Measurements from ENCODE around the gene SMURF2. TPM values are rescaled to one million over a fixed set of nuclear protein-coding genes. Genes with fewer than 3 reads are reported as not detected.

SMURF2 gene
- total and polyA plus RNA-seq, 9 of the 15 experiments (the other 6 are each of a cell fraction or from before 2014, with no cell fraction given): 3.8 to 22.0 (median 14.8) TPM

DNA sequence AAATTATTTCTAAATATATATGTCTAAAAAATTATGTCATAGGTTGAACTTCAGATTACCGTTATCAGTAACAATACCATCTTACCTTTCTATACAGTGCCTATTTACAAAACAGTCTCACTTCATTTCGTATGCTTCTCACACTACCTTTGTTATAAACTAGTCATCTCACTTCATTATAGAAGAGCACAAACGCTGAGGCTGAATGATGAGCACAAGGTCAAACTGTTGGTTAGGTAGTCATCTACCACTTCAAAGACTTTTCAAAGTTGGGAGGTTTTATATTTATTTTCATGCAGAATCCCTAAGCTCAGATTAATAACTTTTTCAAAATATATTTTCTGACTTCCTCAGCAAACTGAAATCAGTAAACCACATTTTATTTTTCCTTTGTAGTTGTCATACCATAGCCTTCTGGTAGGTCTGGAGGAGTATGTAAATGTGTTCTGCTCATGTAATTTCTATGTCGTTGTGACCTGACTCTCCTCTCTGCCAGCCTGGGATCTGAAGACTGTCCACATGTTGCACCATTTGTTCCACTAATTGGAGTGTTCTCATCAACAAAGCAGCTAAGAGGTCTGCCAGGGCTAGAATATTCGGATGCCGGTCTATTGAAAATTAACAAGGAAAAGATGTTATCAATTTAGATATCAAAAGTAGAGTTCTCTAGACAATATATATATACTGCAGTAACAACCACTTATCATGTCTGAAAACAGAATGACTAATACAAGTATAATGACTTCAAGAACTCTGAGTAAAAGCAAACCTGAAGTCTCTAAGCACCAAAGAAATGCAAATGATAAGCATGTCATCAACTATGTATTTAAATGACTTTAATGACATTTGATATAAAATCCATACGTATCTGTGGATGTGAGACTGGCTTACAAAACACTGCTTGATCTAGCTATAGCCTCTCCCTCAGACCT, 81.5 kb downstream of the SMURF2 start:
- BruUV-seq (replicated peaks): no TSS peak
- no peaks in the 10 kb centered on the region for H3K27me3 ChIP-seq (ENCODE audit: control insufficient read depth in 2 of 2, insufficient read depth in 2 of 2, low read length in 2 of 2)
- H3K36me3 ChIP-seq (ENCODE audit: control insufficient read depth, insufficient read depth, low read length): peaks cover 30% of the 10 kb centered on the region
- H3K4me2 ChIP-seq (ENCODE audit: insufficient read depth, low read length): no peak overlapping the region
- H3K9me1 ChIP-seq (ENCODE audit: control insufficient read depth, insufficient read depth, low read length): no peaks in the 10 kb centered on the region
- in situ Hi-C loops (cut with MboI) (no loop called here), intact Hi-C loops (cut with micrococcal nuclease) (no loop called here)
- WGBS (ENCODE audit: insufficient coverage, low coverage, missing lambda C conversion rate): 70% methylated on average over 7 of the region's 7 CpGs
- DNase-seq (ENCODE audit: extremely low read depth in 1 of 4, low spot score in 3 of 4) (no peak), FAIRE-seq (no peak), ATAC-seq (no peak)
- CTCF ChIA-PET (ENCODE audit: low intra/inter-chr PET ratio): no interaction called here
- H2AFZ ChIP-seq (ENCODE audit: low read depth, low read length): no peak overlapping the region
- no peaks in the 10 kb centered on the region for H3K79me2 ChIP-seq (ENCODE audit: control insufficient read depth, insufficient read depth, low read length)
- H4K20me1 ChIP-seq (replicated peaks; ENCODE audit: control insufficient read depth, insufficient read depth, low read length): no peaks in the 10 kb centered on the region
- no peaks in the 10 kb centered on the region for H3K9me3 ChIP-seq (replicated peaks; ENCODE audit: control insufficient read depth, insufficient read depth, low read depth, low read length)
- no peak overlapping the region for H3K4me3 ChIP-seq
- no peak overlapping the region for H3K9ac ChIP-seq (ENCODE audit: insufficient read depth in 1 of 2, low read depth in 2 of 2, low read length in 2 of 2)
- POLR2A ChIA-PET: interaction anchor here (0.9 kb wide), 1 partner anchor 8 kb away, joined by 3 read pairs; no protein-coding TSS in a partner anchor
- H3K27ac ChIP-seq (ENCODE audit: extremely low read depth, low read depth, low read length): no peak overlapping the region; the same call in 2 of the 3 replicates
- no peaks in the 10 kb centered on the region for H3K4me1 ChIP-seq (replicated peaks in 1 of 2; ENCODE audit: control insufficient read depth in 2 of 2, insufficient read depth in 2 of 2, low read length in 2 of 2)
- TF ChIP-seq RCOR1 (IDR thresholded peaks at IDR 0.05; ENCODE audit: borderline replicate concordance in 1 of 2, low read depth in 2 of 2, low read length in 2 of 2): no peak
- TF ChIP-seq, protein P1, sequence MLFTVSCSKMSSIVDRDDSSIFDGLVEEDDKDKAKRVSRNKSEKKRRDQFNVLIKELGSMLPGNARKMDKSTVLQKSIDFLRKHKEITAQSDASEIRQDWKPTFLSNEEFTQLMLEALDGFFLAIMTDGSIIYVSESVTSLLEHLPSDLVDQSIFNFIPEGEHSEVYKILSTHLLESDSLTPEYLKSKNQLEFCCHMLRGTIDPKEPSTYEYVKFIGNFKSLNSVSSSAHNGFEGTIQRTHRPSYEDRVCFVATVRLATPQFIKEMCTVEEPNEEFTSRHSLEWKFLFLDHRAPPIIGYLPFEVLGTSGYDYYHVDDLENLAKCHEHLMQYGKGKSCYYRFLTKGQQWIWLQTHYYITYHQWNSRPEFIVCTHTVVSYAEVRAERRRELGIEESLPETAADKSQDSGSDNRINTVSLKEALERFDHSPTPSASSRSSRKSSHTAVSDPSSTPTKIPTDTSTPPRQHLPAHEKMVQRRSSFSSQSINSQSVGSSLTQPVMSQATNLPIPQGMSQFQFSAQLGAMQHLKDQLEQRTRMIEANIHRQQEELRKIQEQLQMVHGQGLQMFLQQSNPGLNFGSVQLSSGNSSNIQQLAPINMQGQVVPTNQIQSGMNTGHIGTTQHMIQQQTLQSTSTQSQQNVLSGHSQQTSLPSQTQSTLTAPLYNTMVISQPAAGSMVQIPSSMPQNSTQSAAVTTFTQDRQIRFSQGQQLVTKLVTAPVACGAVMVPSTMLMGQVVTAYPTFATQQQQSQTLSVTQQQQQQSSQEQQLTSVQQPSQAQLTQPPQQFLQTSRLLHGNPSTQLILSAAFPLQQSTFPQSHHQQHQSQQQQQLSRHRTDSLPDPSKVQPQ (CRISPR knock-in tag; IDR thresholded peaks at IDR 0.05; ENCODE audit: borderline replicate concordance): no peak
- no peak for TF ChIP-seq ZNF668 (CRISPR knock-in tag; IDR thresholded peaks at IDR 0.05)
- no peak for TF ChIP-seq SAFB (IDR thresholded peaks at IDR 0.05; ENCODE audit: borderline replicate concordance, low read depth, low read length)
- no peak for TF ChIP-seq GABPB1 (CRISPR knock-in tag; IDR thresholded peaks at IDR 0.05)
- no peak for TF ChIP-seq KDM1A (IDR thresholded peaks at IDR 0.05)

Measured in K562 (cell line).